GM20431 (cell line): Measurements from ENCODE around the gene BCAS4.

Experiments used
- in situ Hi-C: fragments of 300-500 bp; cut with MseI, MboI; formaldehyde crosslinking; loops from one replicate; pipeline ENCODE4 v1.15.0; 2020; ENCODE audit warnings: low sequenced_read_pairs; ENCODE audit not compliant: unreplicated experiment

Gene BCAS4

DNA sequence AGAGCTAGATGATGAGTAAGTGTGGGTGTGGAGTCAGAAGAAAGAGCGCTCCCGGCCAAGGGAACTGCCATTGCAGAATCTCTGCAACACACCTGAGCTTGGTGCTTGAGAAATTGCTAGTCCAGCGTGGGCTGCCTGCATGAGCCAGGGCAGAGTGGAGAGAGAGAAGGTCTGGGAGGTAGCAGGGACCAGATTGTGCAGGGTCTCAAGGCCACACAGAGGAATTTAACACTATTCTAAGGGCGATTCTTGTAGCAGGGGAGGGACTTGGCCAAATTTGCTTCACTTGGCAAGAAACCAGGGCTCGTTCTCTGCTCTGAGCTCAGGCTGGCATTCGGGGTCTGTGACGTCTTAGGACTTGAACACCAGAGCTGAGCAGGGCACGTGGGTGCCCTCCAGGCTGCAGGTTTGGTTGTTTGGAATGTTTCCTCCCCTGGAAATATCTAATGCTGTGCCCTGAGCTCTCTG is 53.5 kb downstream of the BCAS4 start:
- in situ Hi-C loops = no loop called here

DNA sequence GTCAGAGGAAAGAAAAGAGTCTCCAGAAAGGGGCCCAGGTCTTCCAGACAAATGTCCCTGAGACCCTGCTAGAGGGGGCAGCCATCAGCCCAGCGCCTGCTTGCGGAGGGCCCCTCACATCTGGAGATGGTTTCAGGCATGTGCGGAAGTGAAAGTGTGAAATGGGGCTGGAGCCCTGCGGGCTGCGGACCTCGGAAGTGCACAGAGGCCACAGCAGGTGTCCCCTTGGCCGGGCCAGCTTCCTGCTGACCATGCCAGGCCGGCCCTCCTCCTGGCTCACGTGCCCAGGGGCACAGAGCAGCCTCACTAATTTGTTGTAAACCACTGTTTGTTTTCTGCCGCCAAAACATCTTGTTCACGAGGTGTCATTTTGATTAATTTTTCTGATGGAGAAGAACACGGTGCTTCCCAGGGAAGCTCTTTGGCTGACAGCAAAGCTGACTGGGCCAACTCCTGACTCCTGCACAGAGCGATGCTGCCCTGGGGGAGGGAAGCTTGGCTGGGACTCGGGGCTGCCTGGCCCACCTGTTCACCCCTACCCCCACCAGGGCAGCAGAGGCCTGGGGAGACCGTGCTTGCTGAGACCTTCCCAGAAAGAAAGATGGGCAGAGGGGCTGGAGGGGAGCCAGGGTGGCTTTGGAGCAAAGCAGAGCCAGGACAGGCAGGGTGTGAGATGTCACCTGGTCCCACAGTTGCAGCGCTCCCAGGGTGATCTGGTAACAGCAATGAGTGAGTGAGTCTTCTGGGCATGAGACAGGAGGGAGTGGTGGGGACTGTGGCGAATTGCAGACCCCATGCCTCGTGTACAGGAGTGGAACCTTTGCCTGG is 54.2 kb downstream of the BCAS4 start:
- in situ Hi-C loops = no loop called here

DNA sequence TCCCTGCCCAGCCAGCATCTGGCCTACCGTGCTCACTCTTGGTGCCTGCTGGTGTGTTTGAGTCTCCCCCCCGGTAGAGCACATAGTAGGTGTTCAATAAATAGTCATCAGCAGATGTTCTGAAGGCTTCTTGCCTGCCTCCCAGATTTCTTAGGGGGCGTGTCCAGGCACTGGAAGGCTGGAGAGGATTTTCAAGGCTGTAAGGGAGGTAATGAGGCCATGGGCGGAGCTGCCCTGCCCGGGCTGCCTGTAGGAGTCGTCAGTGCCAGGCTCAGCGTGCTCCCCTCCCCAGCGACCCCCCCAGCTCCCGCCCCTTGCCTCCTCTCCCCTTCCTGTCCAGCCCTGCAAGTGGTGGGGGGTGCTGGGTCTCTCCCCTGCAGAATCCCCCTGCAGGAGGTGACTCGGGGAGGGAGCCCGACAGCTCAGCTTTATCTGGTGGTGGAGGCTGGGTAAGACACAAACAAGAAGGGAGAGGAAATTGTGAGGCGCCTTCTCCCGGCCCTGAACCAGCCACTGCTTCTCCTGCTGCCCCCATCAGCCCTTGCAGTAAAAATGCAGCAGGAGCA is 55.9 kb downstream of the BCAS4 start:
- in situ Hi-C loops = no loop called here

DNA sequence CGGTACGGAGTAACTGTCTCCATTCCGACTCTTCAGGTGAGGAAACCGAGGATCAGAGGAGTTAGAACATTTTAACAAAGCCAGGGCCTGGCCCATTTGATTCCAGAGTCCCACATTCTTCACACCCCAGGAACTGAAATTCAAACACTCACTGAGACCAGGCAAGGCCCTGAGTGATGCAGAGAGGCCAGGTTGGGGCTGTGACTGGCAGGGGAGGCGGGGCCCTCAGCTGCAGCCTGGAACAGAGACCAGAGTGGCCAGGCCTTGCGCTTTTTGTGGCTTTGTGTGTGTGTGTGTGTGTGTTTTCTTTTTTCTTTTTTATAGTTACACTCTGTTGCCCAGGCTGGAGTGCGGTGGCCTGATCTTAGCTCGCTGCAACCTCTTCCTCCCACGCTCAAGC is 57.2 kb downstream of the BCAS4 start:
- in situ Hi-C loops = no loop called here

GRCh38 chr20:50854506-50855249 is 59.8 kb downstream of the BCAS4 start:
- in situ Hi-C loops = no loop called here

GRCh38 chr20:50855498-50856474 is 60.9 kb downstream of the BCAS4 start:
- in situ Hi-C loops = no loop called here

DNA sequence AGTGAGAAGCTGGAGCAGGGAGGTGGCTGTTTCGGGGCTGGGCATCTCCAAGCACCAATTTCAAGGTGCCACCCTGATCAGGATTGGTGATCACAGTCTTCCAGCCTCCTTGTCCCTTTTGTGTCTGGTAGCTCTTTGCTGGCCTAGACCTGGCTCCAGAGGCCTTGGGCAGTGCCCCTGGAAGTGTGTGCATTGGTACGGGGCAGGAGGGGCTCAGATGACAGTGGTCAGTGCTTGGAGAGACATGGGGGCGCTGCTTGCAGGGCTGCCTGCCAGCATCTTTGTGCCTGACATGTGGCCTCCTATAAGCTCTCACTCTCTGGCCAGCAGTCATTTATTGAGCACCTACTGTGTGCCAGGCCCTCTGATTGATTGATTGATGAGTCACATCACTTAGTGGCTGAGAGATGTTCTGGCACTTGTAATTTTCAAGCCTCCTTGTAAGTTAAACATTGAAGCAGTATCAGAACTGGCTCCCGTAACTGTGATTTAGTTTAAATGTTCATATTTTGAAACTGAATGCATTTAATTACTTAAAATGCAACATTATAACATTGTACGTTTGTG is 61.7 kb downstream of the BCAS4 start:
- in situ Hi-C loops = no loop called here

GRCh38 chr20:50857348-50857747 is 62.5 kb downstream of the BCAS4 start:
- in situ Hi-C loops = no loop called here

DNA sequence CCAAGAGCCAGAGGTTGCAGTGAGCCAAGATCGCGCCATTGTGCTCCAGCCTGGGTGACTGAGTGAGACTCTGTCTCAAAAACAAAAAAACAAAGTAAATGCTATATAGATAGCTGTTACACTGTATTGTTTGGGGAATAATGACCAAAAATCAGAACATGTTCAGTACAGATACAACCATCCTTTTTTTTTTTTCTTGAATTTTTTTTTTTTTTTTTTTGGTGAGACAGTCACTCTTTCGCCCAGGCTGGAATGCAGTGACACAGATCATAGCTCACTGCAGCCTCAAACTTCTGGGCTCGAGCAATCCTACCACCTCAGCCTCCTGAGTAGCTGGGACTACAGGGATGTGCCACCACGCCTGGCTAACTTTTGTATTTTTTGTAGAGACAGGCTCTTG is 63.7 kb downstream of the BCAS4 start:
- in situ Hi-C loops = no loop called here

DNA sequence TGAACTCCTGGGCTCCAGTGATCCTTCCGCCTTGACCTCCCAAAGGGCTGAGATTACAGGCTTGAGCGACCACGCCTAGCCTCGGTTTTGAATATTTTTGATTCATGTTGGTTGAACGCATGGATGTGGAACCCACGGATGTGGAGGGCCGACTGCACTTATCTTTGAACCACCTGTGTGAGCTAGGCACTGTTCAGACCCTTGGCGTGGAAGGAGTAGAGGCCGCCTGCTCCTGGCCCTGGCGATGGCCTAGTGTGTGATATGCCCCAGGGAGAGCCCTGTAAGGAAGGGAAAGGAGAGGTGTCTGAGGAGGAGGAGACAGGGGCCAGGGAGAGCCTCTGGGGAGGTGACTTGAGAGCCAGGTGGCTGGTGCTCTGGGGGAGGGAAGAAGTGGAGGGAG is 64.3 kb downstream of the BCAS4 start:
- in situ Hi-C loops = no loop called here

- in situ Hi-C loops = no loop called here
These were observed 66.2 kb downstream of the BCAS4 start for GRCh38 chr20:50861012-50861411.

GRCh38 chr20:50862546-50862945 is 67.7 kb downstream of the BCAS4 start:
- in situ Hi-C loops = no loop called here

GRCh38 chr20:50865114-50865513 is 70.3 kb downstream of the BCAS4 start:
- in situ Hi-C loops = no loop called here

DNA sequence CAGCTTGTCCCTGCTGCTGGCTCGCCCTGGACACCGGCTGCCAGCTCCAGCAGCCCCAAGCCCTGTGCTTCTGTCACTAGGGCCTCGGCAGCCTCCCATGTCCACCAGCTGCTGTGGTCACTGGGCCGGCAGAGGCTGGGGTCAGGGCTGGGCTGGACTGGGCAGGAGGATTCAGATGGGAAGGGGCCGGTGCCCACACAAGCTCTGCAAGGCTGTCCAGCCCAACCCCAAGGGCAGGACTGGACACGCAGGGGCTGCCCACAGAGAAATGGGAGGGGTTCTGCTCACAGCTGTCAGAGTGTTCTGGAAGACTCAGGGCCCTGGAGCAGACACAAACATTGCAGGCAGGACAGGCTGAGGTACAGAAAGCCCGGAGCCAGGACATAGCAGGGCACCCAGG is 70.7 kb downstream of the BCAS4 start:
- in situ Hi-C loops = no loop called here

- in situ Hi-C loops = no loop called here
These were observed 71.3 kb downstream of the BCAS4 start for GRCh38 chr20:50866036-50866685.

DNA sequence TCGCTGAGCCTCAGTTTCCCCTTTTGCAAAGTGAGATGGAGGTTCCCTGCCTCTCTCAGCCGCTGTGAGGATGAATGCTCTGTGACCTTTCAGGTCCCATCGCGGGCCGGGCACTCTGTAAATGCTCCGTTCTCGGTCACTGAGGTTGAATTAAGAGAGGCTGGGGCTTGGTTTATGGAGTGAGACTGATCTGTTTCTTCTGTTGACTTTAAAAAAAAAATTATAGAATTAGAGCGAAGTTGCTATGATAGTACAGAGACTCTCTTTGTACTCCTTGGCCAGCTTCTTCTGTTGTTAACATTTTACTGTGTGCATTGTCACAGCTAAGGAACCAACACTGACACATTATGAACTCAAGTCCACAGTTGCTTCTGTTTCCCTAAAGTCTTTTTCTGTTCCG is 72.0 kb downstream of the BCAS4 start:
- in situ Hi-C loops = no loop called here

DNA sequence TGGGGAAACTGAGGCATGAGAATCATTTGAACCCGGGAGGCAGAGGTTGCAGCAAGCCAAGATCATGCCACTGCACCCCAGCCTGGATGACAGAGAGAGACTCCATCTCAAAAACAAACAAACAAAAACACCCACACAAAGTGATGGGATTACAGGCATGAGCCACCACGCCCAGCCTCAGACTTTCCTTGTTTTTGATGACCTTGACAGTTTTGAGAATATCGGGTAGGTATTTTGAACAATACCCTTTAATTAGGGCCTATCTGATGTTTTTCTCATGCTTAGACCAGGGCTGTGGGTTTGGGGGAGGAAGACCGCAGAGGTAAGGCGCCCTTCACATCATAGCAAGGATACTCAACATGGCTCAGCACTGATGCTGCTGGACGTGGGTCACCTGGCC is 72.9 kb downstream of the BCAS4 start:
- in situ Hi-C loops = no loop called here

DNA sequence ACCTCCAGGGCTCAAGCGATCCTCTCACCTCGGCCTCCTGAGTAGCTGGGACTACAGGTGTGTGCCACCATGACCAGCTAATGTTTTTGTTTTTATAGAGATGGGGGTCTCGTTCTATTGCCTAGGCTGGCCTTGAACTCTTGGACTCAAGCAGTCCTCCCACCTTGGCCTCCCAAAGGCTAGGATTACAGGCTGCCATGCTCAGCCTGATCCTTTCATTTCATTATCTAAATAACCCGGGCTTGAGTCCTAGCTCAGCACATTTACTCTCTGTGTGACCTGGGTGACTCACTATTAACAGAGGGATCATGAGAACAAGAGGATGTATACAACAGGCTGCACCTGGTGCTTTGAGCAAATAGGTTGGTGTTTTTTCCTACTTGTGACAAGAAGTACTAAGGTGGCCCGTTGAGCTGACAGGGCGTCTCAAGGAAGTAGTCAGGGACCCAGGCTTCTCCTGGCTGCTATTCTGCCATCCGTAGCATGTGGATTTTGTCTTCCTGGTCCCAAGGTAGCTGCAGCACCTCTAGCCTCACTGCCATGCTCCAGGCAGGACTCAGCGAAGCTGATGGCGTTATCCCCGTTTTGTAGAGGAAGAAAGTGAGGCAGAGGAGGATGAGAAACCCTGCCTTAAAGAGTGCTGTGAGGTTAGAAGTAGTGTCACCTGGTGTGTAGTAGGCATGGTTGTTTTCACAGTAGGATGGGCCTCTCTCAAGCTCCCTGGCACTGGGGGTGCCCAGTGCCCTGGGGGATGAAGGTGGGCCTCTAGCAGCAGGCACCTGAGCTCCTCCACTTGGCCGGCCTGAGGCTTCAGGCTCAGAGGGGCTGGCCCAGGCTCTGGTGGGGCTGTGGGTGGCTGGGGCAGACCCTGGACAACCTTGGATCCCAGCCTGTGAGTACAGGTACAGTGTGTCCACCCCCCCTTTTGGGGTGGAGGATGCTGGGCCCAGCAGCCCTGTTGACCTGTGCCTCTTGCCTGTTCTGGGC is 73.9 kb downstream of the BCAS4 start:
- in situ Hi-C loops = no loop called here
